ENCODE results near the gene TIMM23.
"Not testable (repeated sequence)": the region's sequence is repeated elsewhere in the genome, so short reads cannot be mapped to it uniquely, and the experiment has no call there.

The TIMM23 gene

GRCh38 chr10:46025406-46025805 lies 53.1 kb downstream of the TIMM23 start:
- no peak for DNase-seq

GRCh38 chr10:46026106-46026505 lies 53.8 kb downstream of the TIMM23 start:
- no peak for DNase-seq

GRCh38 chr10:46028584-46029460 lies 56.5 kb downstream of the TIMM23 start:
- peak; percentile 27 to 69 for DNase-seq

- no peak for DNase-seq
Measured at GRCh38 chr10:46029461-46030030, 57.3 kb downstream of the TIMM23 start.

GRCh38 chr10:46030091-46030937 lies 58.0 kb downstream of the TIMM23 start, which contains the start of gene NCOA4:
Gene NCOA4, minus strand, starts transcription at chr10:46030623. Its CDS starts 13,943 bp downstream, at chr10:46016680.
- DNase-seq, result peak; percentile 97

- DNase-seq, result no peak
Measured at GRCh38 chr10:46031648-46032532, 59.6 kb downstream of the TIMM23 start.

GRCh38 chr10:46033602-46034011 lies 61.3 kb downstream of the TIMM23 start:
- DNase-seq, result no peak

GRCh38 chr10:46035923-46036849 lies 63.9 kb downstream of the TIMM23 start:
- no peak for DNase-seq

GRCh38 chr10:46037107-46037825 lies 65.0 kb downstream of the TIMM23 start:
- DNase-seq, result no peak

- DNase-seq, result no peak
Measured at GRCh38 chr10:46040004-46040403, 67.7 kb downstream of the TIMM23 start.

GRCh38 chr10:46042527-46042926 lies 70.2 kb downstream of the TIMM23 start:
- DNase-seq, result no peak

GRCh38 chr10:46046261-46046660 lies 74.0 kb downstream of the TIMM23 start, which contains the start of gene MSMB:
Gene MSMB, minus strand, starts transcription at chr10:46046269. Its CDS starts 32 bp downstream, at chr10:46046237.
- DNase-seq, result no peak

GRCh38 chr10:46048152-46048551 lies 75.9 kb downstream of the TIMM23 start:
- no peak for DNase-seq

GRCh38 chr10:46049497-46049831 lies 77.2 kb downstream of the TIMM23 start:
- DNase-seq, result not testable (repeated sequence)

- DNase-seq, result no peak
Measured at GRCh38 chr10:46050941-46051623, 78.8 kb downstream of the TIMM23 start.

GRCh38 chr10:46052057-46052790 lies 79.9 kb downstream of the TIMM23 start:
- no peak for DNase-seq

GRCh38 chr10:46052791-46053375 lies 80.6 kb downstream of the TIMM23 start:
- no peak for DNase-seq
